Measurements from ENCODE around the gene PHOSPHO1.
"Not testable (repeated sequence)": the region's sequence is repeated elsewhere in the genome, so short reads cannot be mapped to it uniquely, and the experiment has no call there.

The PHOSPHO1 gene

DNA sequence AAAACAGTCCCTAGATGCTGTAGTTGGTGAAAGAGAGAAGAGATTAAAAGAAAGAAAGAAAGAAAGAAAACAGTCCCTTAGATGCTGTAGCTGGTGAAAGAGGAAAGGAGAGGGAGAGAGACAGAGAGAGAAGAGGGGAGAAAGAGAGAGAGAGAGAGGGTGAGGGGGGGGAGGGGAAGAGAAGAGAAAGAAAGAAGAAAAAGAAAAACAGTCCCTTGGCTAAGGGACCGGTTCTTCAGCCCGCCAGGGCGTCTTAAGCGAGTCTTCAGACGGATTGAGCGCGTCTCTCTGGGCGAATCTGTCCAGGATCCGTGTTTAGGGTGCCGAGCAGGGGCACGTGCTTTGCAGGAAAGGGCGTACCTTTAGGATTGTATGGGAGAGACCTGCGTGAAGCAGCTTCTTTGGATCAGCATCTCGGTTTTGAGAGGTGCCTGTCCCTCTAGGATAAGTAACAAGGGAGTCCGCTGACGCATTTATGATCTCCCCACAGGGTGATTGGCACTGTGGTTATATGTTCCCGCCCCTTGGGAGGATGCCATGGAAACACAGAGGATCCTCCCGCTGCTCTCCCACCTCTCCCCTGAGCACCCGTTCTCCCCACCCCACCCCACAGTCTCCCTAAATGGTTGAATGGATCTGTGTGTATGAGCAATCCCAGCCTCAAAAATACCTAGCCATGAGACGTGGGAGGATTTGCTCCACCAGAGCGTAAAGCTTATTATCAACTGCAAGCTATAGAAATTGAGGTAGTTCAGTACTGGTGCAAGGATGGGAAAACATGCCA is 36.9 kb downstream of the PHOSPHO1 start:
- DNase-seq (ENCODE audit: low spot score) = peak; percentile 90

DNA sequence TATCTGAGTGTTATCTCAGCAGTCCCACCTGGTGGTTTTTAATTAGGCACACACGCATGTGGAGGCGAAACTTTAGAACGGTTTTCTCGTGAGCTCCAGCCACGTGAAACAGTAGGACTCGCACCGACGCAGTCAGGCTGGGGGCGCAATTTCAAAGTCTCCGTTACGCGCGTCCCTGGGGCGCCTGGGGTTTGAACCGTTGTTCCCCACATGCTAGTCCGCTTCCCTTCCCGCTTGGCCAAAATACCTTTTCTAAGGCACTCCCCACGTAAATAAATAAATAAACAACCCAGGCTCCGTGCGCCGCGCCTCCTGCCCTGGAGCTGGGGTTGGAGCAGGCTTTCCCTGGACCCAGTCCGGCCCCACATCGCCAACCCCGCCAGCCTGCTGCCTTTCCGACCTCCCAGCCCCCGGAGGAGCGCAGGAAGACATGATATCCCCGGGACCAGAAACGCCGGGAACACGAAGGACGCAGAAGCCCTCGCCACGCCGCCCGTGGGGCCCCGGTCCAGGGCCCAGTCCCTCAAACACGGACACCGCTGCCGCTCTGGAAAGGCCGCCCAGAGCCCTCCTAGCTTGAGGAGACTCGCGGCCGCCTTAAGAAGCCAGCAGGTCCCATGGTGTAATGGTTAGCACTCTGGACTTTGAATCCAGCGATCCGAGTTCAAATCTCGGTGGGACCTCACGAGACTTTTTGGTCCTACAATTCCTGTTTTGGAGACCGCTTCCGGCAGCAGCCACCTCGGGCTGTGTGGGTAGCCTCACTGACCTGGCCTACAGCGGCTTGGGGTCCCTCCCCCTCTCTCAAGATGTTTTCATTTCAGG is 38.5 kb downstream of the PHOSPHO1 start:
- DNase-seq (ENCODE audit: low spot score) = peak; percentile 96

DNA sequence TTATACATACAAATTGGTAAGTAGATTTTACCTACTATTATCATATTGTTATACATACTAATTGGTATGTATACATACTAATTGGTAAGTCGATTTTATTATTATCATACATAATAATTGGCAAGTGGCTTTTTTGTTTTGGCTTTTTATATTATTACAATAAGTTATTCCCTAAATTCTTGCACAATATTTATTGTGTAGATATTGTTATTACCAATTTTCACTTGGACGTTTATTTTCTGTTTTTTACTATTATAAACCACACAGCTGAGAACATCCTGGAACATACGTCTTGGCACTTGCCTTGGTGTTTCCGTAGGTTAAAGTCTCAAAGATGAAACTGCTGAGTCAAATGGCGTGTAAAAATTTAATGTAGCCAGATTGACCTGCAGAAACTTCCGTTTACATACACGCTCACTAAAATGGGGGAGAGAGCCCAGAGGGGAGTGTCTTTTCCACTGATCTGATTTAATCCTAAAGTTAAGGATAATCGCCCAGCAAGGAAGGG is 39.1 kb downstream of the PHOSPHO1 start:
- DNase-seq (ENCODE audit: low spot score) = no peak

DNA sequence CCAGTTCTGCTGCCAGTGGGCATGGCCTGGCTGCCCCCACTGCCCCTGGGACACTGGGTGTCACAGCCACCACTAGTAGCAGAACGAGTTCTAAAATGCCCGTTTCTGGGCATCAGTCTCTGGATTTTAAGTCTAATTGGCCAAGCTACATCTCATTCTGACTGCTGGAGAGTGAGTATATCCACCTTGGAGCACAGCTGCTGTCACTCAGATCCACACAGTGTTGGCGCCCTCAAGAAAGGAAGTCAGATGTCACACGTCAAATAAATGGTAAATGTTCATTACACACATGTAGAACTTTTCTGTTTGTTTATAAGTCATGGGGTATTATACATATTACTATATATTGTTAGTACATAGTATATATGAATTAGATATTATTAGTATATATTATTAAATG is 39.7 kb downstream of the PHOSPHO1 start:
- peak; percentile 13 for DNase-seq (ENCODE audit: low spot score)

DNA sequence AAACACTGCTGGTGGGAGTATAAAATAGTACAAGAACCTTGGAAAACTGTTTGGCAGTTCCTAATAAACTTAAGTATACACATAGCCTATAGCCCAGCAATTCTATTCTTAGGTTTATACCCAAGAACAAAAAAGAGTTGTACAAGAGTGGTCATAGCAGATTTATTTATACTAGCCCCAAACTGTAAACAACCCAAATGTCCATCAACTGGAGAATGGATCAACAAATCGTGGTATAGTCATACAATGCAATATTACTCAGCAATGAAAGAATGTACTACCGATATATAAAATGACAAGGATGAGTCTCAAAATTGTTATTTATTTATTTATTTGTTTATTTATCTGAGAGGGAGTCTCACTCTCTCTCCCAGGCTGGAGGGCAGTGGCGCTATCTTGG is 43.3 kb downstream of the PHOSPHO1 start:
- DNase-seq (ENCODE audit: low spot score) = no peak

DNA sequence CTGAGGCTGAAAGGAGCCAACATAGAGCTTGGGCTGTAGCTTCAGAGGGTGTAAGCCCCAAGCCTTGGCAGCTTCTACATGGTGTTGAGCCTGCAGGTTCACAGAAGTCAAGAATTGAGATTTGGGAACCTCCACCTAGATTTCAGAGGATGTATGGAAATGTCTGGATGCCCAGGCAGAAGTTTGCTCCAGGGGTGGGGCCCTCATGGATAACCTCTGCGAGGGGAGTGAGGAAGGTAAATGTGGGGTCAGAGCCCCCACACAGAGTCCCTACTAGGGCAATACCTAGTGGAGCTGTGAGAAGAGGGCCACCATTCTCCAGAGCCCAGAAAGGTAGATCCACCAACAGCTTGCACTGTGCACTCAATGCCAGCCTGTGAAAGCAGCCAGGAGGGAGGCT is 45.2 kb downstream of the PHOSPHO1 start:
- not testable (repeated sequence) for DNase-seq (ENCODE audit: low spot score)

DNA sequence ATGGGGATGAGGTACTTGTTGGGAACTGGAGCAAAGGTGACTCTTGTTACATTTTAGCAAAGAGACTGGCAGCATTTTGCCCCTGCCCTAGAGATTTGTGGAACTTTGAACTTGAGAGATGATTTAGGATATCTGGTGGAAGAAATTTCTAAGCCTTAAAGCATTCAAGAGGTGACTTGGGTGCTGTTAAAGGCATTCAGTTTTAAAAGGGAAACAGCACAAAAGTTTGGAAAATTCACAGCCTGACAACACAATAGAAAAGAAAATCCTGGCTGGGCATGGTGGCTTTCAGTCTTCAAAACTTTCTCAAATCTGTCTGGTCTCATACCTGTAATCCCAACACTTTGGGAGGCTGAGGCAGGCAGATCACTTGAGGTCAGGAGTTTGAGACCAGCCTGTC is 46.1 kb downstream of the PHOSPHO1 start:
- not testable (repeated sequence) for DNase-seq (ENCODE audit: low spot score)

DNA sequence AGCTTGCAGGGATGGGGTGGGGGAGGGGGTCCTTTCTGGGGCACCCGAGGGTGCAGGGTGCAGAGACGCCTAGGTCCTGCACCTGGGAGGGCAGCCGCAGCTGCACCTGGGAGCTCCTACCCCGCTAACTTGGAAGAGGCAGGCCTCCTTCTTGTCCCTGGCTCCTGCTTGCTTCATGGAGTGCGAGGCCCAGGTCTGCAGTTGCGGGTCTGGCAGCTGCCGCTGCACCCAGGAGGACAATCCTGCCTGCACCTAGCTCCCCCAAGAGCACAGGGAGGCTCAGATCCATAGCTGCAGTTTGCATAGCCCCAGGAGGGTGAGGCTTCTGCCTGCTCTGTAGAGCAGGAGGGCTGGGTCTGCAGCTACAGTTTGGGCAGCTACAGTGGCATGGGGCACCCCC is 46.8 kb downstream of the PHOSPHO1 start:
- no peak for DNase-seq (ENCODE audit: low spot score)

DNA sequence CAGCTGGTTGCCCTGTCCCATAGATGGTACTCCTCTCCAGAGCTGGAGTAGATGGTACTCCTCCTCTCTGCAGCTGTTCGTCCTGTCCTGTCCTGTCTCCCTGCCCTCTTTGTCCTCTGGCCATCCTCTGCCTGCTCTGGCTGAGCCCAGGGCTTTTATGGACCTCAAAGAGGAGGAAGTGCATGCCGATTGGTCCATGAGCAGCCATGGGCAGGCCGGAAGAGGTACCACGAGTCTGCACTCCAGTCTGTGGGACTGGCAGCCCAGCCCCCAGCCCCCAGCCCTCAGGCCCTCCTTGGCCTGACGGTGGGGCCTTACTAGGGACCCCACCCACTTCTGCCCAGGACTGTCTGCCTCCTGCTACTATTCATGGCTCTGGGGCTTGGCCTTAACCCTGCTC is 47.2 kb downstream of the PHOSPHO1 start:
- DNase-seq (ENCODE audit: low spot score) = no peak

DNA sequence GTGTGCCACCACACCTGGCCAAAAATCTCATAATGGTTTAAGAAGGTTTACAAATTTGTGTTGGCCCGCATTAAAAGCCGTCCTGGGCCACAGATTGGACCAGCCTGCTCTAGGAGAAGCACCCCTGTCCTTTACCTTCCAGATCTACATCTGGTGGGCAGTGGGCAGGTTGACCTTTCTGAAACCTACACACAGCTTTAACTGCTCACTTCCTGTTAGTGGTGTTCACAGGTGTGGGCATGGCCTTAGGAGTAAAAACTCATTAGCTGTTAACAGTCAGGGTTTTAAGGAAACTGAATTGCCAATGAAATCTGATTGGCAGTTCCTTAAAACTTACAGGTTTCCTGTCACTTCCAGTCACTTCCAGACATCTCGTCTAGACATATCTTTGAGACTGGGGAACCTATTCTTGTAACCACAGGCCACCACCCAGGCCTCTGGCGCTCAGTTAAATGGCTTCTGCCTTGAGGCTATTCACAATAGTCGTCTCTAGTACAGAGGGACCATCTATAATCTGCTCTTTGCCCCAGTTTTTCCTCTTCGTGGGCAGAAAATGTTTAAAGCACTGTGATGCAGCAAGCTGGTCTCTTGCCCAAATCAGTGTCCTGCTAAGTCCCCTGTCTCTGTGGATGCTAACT is 49.5 kb downstream of the PHOSPHO1 start:
- DNase-seq (ENCODE audit: low spot score) = no peak

DNA sequence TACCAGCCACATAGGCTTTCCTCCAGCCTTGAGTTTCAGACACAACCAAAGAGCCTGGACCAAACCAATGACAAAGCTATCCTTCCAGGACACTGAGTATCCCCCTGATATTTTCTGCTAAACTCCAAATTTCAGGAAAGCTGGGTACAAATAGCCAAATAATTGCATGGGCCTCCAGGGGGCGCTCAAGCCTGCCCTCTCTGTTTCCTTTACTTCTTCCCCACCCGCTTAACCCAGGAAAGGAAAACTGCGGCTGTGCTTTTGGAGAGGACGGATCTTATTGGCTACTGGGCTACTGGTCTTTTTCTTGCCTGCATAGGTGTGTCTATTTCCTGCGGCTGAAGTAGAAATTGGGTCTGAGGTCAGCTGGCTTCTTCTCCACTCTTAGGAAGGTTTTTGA is 50.3 kb downstream of the PHOSPHO1 start:
- DNase-seq (ENCODE audit: low spot score) = peak; percentile 43

DNA sequence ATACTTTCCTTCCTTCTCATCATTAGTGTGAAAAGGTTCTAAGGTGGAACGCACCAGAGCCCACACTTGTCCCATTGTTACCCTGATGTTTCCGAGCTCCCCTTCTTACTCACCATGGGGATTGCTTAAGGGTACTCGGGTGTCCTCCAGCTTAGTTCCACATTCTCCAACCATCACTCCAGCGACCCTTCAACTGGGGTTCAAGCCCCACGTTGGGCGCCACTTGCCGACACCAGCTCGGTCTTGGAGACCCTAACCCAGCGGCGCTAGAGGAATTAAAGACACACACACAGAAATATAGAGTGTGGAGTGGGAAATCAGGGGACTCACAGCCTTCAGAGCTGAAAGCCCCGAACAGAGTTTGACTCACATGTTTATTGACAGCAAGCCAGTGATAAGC is 54.6 kb downstream of the PHOSPHO1 start:
- DNase-seq (ENCODE audit: low spot score) = not testable (repeated sequence)
